Mesenchymal stem cell (in vitro differentiated cells and primary cell): ENCODE measurements around the gene MBD3.

Experiments
- DNase-seq: peaks from one replicate; pipeline ENCODE4 v3.0.0-alpha.2; 2013
- H2AFZ ChIP-seq: one replicate; pipeline ENCODE4 v1.6.1; 2013; ENCODE audit warnings: low read depth, mild to moderate bottlenecking, control low read depth, inconsistent platforms, low read length, moderate library complexity
- H2AK5ac ChIP-seq: 2 replicates; pipeline ENCODE4 v1.6.1; 2013; ENCODE audit warnings: low read length, moderate library complexity, mild to moderate bottlenecking, inconsistent platforms; ENCODE audit not compliant: severe bottlenecking
- H2BK120ac ChIP-seq: one replicate; pipeline ENCODE4 v1.6.1; 2013; ENCODE audit warnings: low read depth, mild to moderate bottlenecking, inconsistent platforms, low read length, moderate library complexity
- H2BK12ac ChIP-seq, 2 experiments: one replicate each; pipeline ENCODE4 v1.6.1; 2013; ENCODE audit warnings: inconsistent platforms in 2 of 2, low read length in 2 of 2, mild to moderate bottlenecking in 2 of 2, moderate library complexity in 2 of 2, control low read depth in 1 of 2
- H2BK15ac ChIP-seq: one replicate; pipeline ENCODE4 v1.6.1; 2013; ENCODE audit warnings: mild to moderate bottlenecking, low read depth, inconsistent platforms; ENCODE audit not compliant: poor library complexity, severe bottlenecking
- H2BK5ac ChIP-seq: 2 replicates; pipeline ENCODE4 v1.6.1; 2013; ENCODE audit warnings: low read depth, mild to moderate bottlenecking, low read length, control low read depth, inconsistent platforms; ENCODE audit not compliant: poor library complexity, severe bottlenecking
- H3K14ac ChIP-seq, 2 experiments: one replicate each; pipeline ENCODE4 v1.6.1; 2013; ENCODE audit warnings: inconsistent platforms in 2 of 2, low read length in 2 of 2, control low read depth in 1 of 2, mild to moderate bottlenecking in 1 of 2, moderate library complexity in 1 of 2
- H3K18ac ChIP-seq, 2 experiments: one replicate each; pipeline ENCODE4 v1.6.1; 2013; ENCODE audit warnings: inconsistent platforms in 2 of 2, low read length in 2 of 2, control low read depth in 1 of 2, low read depth in 1 of 2, mild to moderate bottlenecking in 1 of 2
- H3K23ac ChIP-seq, 2 experiments: one replicate each; pipeline ENCODE4 v1.6.1; 2013; ENCODE audit warnings: inconsistent platforms in 2 of 2, low read length in 2 of 2, mild to moderate bottlenecking in 2 of 2, moderate library complexity in 2 of 2, control low read depth in 1 of 2
- H3K27ac ChIP-seq: 2 replicates; pipeline ENCODE4 v1.5.1; 2013; ENCODE audit warnings: mild to moderate bottlenecking, moderate library complexity, low read length, control low read depth, inconsistent platforms; ENCODE audit not compliant: poor library complexity, severe bottlenecking
- H3K27me3 ChIP-seq, 2 experiments: 2 replicates each; pipeline versions ENCODE4 v1.6.1 to v1.7.0; 2013; ENCODE audit warnings: low read length in 2 of 2, mild to moderate bottlenecking in 2 of 2, moderate library complexity in 2 of 2, control low read depth in 1 of 2, inconsistent platforms in 1 of 2; ENCODE audit not compliant: control insufficient read depth in 1 of 2, insufficient read depth in 1 of 2
- H3K36me3 ChIP-seq, 2 experiments: 2 replicates each; pipeline versions ENCODE4 v1.6.1 to v1.7.0; 2013; ENCODE audit warnings: low read length in 2 of 2, control low read depth in 1 of 2, inconsistent platforms in 1 of 2, low read depth in 1 of 2, mild to moderate bottlenecking in 1 of 2; ENCODE audit not compliant: insufficient read depth in 2 of 2, control insufficient read depth in 1 of 2
- H3K4ac ChIP-seq, 2 experiments: one replicate each; pipeline ENCODE4 v1.6.1; 2013; ENCODE audit warnings: inconsistent platforms in 2 of 2, low read length in 2 of 2, mild to moderate bottlenecking in 2 of 2, moderate library complexity in 2 of 2, control low read depth in 1 of 2, low read depth in 1 of 2
- H3K4me1 ChIP-seq: 2 replicates; pipeline ENCODE4 v1.6.1; 2013; ENCODE audit warnings: low read depth, low read length, control low read depth; ENCODE audit not compliant: control insufficient read depth, insufficient read depth
- H3K4me2 ChIP-seq: 2 replicates; pipeline ENCODE4 v1.6.1; 2013; ENCODE audit warnings: low read length, mild to moderate bottlenecking, inconsistent platforms; ENCODE audit not compliant: poor library complexity, severe bottlenecking
- H3K4me3 ChIP-seq, 2 experiments: 2 replicates each; pipeline versions ENCODE4 v1.5.1 to v1.7.0; 2013; ENCODE audit warnings: low read length in 2 of 2, mild to moderate bottlenecking in 2 of 2, control low read depth in 1 of 2, low read depth in 1 of 2; ENCODE audit not compliant: insufficient read depth in 1 of 2
- H3K79me1 ChIP-seq: replicated peaks from 2 replicates; pipeline ENCODE4 v1.6.1; 2013; ENCODE audit warnings: mild to moderate bottlenecking, control low read depth, low read length, inconsistent platforms; ENCODE audit not compliant: poor library complexity, severe bottlenecking
- H3K9ac ChIP-seq: 2 replicates; pipeline ENCODE4 v1.7.0; 2013; ENCODE audit warnings: mild to moderate bottlenecking, low read length, moderate library complexity
- H3K9me3 ChIP-seq: 2 replicates; pipeline ENCODE4 v1.7.0; 2013; ENCODE audit warnings: mild to moderate bottlenecking, low read length; ENCODE audit not compliant: control insufficient read depth
- H4K8ac ChIP-seq: one replicate; pipeline ENCODE4 v1.6.1; 2013; ENCODE audit warnings: inconsistent platforms, mild to moderate bottlenecking, low read length, moderate library complexity
- H4K91ac ChIP-seq: one replicate; pipeline ENCODE4 v1.6.1; 2013; ENCODE audit warnings: mild to moderate bottlenecking, low read length, inconsistent platforms
- WGBS: methylation state at CpG from one replicate; pipeline ENCODE4 v1.1.7; 2013; ENCODE audit warnings: mixed read lengths; 5-methylcytosine and 5-hydroxymethylcytosine counted together

Gene MBD3

DNA sequence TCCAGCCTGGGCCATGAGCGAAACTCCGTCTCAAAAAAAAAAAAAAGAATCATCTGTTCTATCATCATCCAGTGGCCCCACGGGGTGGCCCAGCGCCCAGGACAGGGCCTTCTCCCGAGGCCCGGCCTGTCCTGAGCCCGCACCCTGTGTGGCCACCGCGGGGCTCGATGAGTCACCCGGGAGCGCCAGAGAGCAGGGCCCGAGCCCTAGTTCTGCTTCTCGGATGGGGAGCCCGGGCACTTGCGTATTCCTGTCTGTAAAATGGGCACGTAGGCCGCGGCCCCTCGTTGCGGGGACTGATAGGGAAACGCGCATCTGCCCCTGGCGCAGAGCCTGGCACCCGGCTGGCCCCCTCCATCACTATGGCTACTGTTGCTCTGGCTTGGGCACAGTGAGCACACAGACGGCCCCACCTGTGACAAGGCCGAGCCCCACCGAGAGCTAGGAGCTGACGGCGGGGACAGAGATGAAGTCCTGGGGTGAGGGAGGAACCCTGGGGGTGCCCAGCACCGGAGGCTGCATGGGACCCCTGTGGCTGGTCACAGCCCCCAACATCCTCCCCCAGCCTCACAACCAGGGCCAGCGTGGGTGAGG, 33.8 kb upstream of the MBD3 start:
- Histone ChIP-seq H2AFZ (no peak overlapping the region), H3K23ac (no peak overlapping the region), H3K9ac (no peak overlapping the region), H4K91ac (no peak overlapping the region), H2BK12ac (no peak overlapping the region), H3K4me2 (no peak overlapping the region), H2AK5ac (no peak overlapping the region), H3K27me3 (no peaks in the 10 kb centered on the region), H3K27ac (no peak overlapping the region), H4K8ac (peak overlapping the region; percentile 50), H3K36me3 (peaks cover 38 to 86% of the 10 kb centered on the region in 2 experiments), H3K4me1 (peaks cover 10% of the 10 kb centered on the region), H3K14ac (no peak overlapping the region), H3K79me1 (peaks cover 54% of the 10 kb centered on the region), H3K4ac (no peak overlapping the region), H2BK120ac (no peak overlapping the region), H2BK15ac (no peak overlapping the region), H3K4me3 (no peak overlapping the region), H3K18ac (no peak overlapping the region), H3K9me3 (no peaks in the 10 kb centered on the region), H2BK5ac (no peak overlapping the region)
- no peak for DNase-seq
- 95% methylated on average over 32 of the region's 32 CpGs for WGBS

DNA sequence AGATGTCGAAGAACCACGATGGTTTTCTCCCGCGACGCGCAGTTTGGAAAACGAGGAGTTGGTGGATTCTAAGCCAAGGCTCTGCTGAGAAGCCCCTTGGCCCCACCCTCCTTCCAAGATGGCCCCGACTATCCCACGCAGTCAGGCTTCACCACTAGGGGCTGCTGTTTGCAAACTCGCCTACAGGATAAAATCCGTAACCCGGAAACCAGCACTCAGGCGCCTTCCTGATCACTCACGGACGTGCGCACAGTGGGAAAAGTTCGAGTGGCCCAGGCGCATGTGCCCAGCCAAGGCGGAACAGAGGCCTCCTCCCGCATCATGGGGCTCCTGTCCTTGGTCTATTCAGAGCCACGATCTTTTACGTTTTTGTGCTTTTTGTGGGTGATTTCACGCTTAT, 31.8 kb upstream of the MBD3 start:
- H3K9ac ChIP-seq: no peak overlapping the region
- H3K9me3 ChIP-seq: no peaks in the 10 kb centered on the region
- H2AK5ac ChIP-seq: no peak overlapping the region
- H3K36me3 ChIP-seq: peaks cover 48 to 87% of the 10 kb centered on the region in 2 experiments
- H3K27ac ChIP-seq: no peak overlapping the region
- no peaks in the 10 kb centered on the region for H3K27me3 ChIP-seq
- H3K4me1 ChIP-seq: peaks cover 6% of the 10 kb centered on the region
- WGBS: 75% methylated on average over 23 of the region's 23 CpGs
- H2BK15ac ChIP-seq: no peak overlapping the region
- H4K8ac ChIP-seq: peak overlapping the region; percentile 57
- no peak overlapping the region for H3K4me3 ChIP-seq
- no peak overlapping the region for H3K4ac ChIP-seq
- no peak overlapping the region for H3K4me2 ChIP-seq
- H2BK5ac ChIP-seq: no peak overlapping the region
- H3K23ac ChIP-seq: no peak overlapping the region
- H3K14ac ChIP-seq: no peak overlapping the region
- no peak overlapping the region for H4K91ac ChIP-seq
- H3K18ac ChIP-seq: no peak overlapping the region
- H2BK120ac ChIP-seq: no peak overlapping the region
- peak; percentile 67 for DNase-seq
- peaks cover 60% of the 10 kb centered on the region for H3K79me1 ChIP-seq
- no peak overlapping the region for H2AFZ ChIP-seq
- no peak overlapping the region for H2BK12ac ChIP-seq

DNA sequence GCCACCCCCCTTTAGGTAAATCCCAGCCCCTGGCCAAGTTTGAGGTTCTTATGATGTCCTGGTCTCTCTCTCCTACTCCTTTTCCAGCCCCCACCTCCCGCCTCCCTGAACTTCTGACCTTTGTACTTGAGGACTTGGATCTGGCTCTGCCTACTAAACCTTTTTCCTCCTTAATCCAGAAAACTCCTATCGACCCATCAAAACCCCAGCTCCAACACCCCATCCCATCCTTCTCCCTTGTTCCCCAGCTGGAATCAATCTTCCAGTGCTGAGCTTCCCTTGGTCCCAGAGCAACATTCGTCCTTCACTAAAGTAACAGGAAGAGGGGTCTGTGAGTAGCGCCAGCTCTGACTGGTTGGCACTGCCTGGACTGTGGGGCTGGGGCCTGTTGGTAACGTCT, 29.9 kb upstream of the MBD3 start:
- H3K4me3 ChIP-seq: no peak overlapping the region
- H2BK15ac ChIP-seq: no peak overlapping the region
- H3K36me3 ChIP-seq: peaks cover 64 to 99% of the 10 kb centered on the region in 2 experiments
- no peak overlapping the region for H3K14ac ChIP-seq
- no peak overlapping the region for H2BK120ac ChIP-seq
- no peak for DNase-seq
- H3K4me2 ChIP-seq: no peak overlapping the region
- H3K9ac ChIP-seq: no peak overlapping the region
- H2AK5ac ChIP-seq: no peak overlapping the region
- no peak overlapping the region for H2AFZ ChIP-seq
- no peak overlapping the region for H2BK5ac ChIP-seq
- no peak overlapping the region for H2BK12ac ChIP-seq
- no peaks in the 10 kb centered on the region for H3K9me3 ChIP-seq
- no peak overlapping the region for H3K27ac ChIP-seq
- peaks cover 63% of the 10 kb centered on the region for H3K79me1 ChIP-seq
- H4K91ac ChIP-seq: no peak overlapping the region
- H3K23ac ChIP-seq: no peak overlapping the region
- H3K4me1 ChIP-seq: peaks cover 6% of the 10 kb centered on the region
- no peak overlapping the region for H3K4ac ChIP-seq
- no peaks in the 10 kb centered on the region for H3K27me3 ChIP-seq
- H3K18ac ChIP-seq: no peak overlapping the region
- no peak overlapping the region for H4K8ac ChIP-seq
- 89% methylated on average over 5 of the region's 5 CpGs for WGBS

DNA sequence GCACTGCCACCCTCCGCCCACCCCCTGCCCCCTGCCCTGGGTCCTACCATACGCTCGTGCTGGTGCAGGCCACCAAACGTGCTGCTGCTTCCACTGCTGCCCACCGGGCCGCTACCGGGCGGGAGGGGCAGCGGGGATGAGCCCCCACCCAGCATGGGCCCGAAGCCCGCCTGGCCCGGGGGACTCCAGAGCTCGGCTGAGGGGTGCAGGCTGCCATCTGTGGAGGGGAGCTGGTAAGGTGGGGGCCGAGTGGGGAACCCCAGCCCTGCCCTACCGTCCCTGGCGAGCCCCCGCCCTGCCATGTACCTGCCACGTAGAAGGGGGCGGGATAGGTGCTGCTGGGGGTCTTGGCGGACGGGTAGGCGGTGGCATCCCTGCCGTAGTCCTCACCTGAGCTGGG, 29.3 kb upstream of the MBD3 start:
- no peaks in the 10 kb centered on the region for H3K9me3 ChIP-seq
- no peak overlapping the region for H4K8ac ChIP-seq
- peaks cover 58% of the 10 kb centered on the region for H3K79me1 ChIP-seq
- H2AK5ac ChIP-seq: no peak overlapping the region
- no peak overlapping the region for H3K23ac ChIP-seq
- no peak overlapping the region for H2BK15ac ChIP-seq
- H3K4me1 ChIP-seq: peaks cover 6% of the 10 kb centered on the region
- no peak overlapping the region for H3K18ac ChIP-seq
- no peak overlapping the region for H3K9ac ChIP-seq
- no peaks in the 10 kb centered on the region for H3K27me3 ChIP-seq
- H3K14ac ChIP-seq: no peak overlapping the region
- no peak overlapping the region for H4K91ac ChIP-seq
- no peak overlapping the region for H3K4me2 ChIP-seq
- peaks cover 69 to 99% of the 10 kb centered on the region in 2 experiments for H3K36me3 ChIP-seq
- no peak overlapping the region for H3K27ac ChIP-seq
- no peak overlapping the region for H2AFZ ChIP-seq
- no peak overlapping the region for H2BK5ac ChIP-seq
- no peak overlapping the region for H2BK12ac ChIP-seq
- H3K4me3 ChIP-seq: no peak overlapping the region
- DNase-seq: no peak
- H2BK120ac ChIP-seq: no peak overlapping the region
- 97% methylated on average over 22 of the region's 23 CpGs for WGBS
- H3K4ac ChIP-seq: no peak overlapping the region
